ENCODE results near the gene EVC2.

GRCh38 chr4:5615496-5616075, 92.8 kb downstream of the EVC2 start:
- no peak for TF ChIP-seq CBX5 (IDR thresholded peaks at IDR 0.05; ENCODE audit: low read depth)
- no peak for TF ChIP-seq CEBPB (IDR thresholded peaks at IDR 0.05; ENCODE audit: borderline replicate concordance in 1 of 2, low read depth in 2 of 2, low read length in 2 of 2)
- TF ChIP-seq PBX3 (IDR thresholded peaks at IDR 0.05; ENCODE audit: insufficient replicate concordance, low read depth, low read length): no peak
- no peak for TF ChIP-seq CTCF (IDR thresholded peaks at IDR 0.05 in 2 of 3, conservative IDR thresholded peaks at IDR 0.05 in 1 of 3; ENCODE audit: control insufficient read depth in 2 of 3, extremely low read depth in 1 of 3, insufficient read depth in 1 of 3, low read depth in 3 of 3, low read length in 3 of 3)
- TF ChIP-seq CREB1 (IDR thresholded peaks at IDR 0.05; ENCODE audit: low read depth): no peak
- no peak for TF ChIP-seq RAD21 (IDR thresholded peaks at IDR 0.05; ENCODE audit: insufficient read depth, low read depth, low read length)
- no peak for TF ChIP-seq POLR2A (IDR thresholded peaks at IDR 0.05; ENCODE audit: low read depth, low read length)
- TF ChIP-seq TAF1 (IDR thresholded peaks at IDR 0.05; ENCODE audit: borderline replicate concordance, low read depth, low read length): no peak
- no peak for TF ChIP-seq EZH2 (IDR thresholded peaks at IDR 0.05; ENCODE audit: borderline replicate concordance, control insufficient read depth, low read depth, low read length)
- no peak for TF ChIP-seq PAX5 (IDR thresholded peaks at IDR 0.05; ENCODE audit: borderline replicate concordance, low read depth, low read length)
- no peak for TF ChIP-seq SMC3 (IDR thresholded peaks at IDR 0.05; ENCODE audit: borderline replicate concordance, low read length)

Data from GM12878 (cell line).